Posterior vena cava (tissue), 2 donors: ENCODE measurements around the gene CLMN. TPM values are rescaled to one million over a fixed set of nuclear protein-coding genes. Genes with fewer than 3 reads are reported as not detected.
"Not testable (repeated sequence)": the region's sequence is repeated elsewhere in the genome, so short reads cannot be mapped to it uniquely, and the experiment has no call there.

ENCODE experiments used
- DNase-seq: peaks from one replicate; pipeline ENCODE4 v3.0.0-alpha.2; 2020; ENCODE audit warnings: low spot score
- intact Hi-C, 2 donors: fragments of 100-400 bp; cut with DNase I; formaldehyde crosslinking; loops; one replicate each; pipeline versions ENCODE4 v1.14.1 to v1.14.2; 2022 to 2023
- total RNA-seq, 2 donors: library from RNA; stranded (reverse); fragmentation: NEBNext Ultra II Directional; extraction: Animal tissue kit (Norgen Biotek cat#: 25700); gene quantifications; one replicate each; pipeline ENCODE4 v1.2.1, GENCODE V29; 2021
- donor health status: DM: yes; HTN: yes; CAD: no.
- donor health status: DM: yes; HTN: yes; CAD: no.

CLMN gene
- total RNA-seq, 2 donors from 2014 or later: 9.4 to 11.1 TPM

GRCh38 chr14:95215094-95215725 lies 104.5 kb downstream of the CLMN start:
- no peak for DNase-seq
- intact Hi-C loops: no loop called here

- no peak for DNase-seq
- intact Hi-C loops: no loop called here
Measured at GRCh38 chr14:95213774-95214173, 105.9 kb downstream of the CLMN start.

- no peak for DNase-seq
- intact Hi-C loops: no loop called here
Measured at GRCh38 chr14:95211721-95212504, 107.8 kb downstream of the CLMN start.

- intact Hi-C loops: no loop called here
- DNase-seq: no peak
Measured at GRCh38 chr14:95210699-95211098, 109.0 kb downstream of the CLMN start.

- intact Hi-C loops: no loop called here
- no peak for DNase-seq
Measured at GRCh38 chr14:95208598-95208997, 111.1 kb downstream of the CLMN start.

- intact Hi-C loops: no loop called here
Measured at GRCh38 chr14:95207475-95208233, 112.1 kb downstream of the CLMN start.

GRCh38 chr14:95206534-95206933 lies 113.2 kb downstream of the CLMN start:
- no peak for DNase-seq
- intact Hi-C loops: no loop called here

More at GRCh38 chr14:95207475-95208233, 112.1 kb downstream of the CLMN start:
- DNase-seq: no peak

GRCh38 chr14:95204705-95205104 lies 115.0 kb downstream of the CLMN start:
- intact Hi-C loops: no loop called here
- DNase-seq: no peak

GRCh38 chr14:95201745-95202144 lies 118.0 kb downstream of the CLMN start:
- intact Hi-C loops, DNase-seq: not testable (repeated sequence)

GRCh38 chr14:95200404-95200803 lies 119.3 kb downstream of the CLMN start:
- DNase-seq: no peak
- intact Hi-C loops: no loop called here

- intact Hi-C loops: no loop called here
- no peak for DNase-seq
Measured at GRCh38 chr14:95199298-95199983, 120.3 kb downstream of the CLMN start.

GRCh38 chr14:95198320-95198719 lies 121.4 kb downstream of the CLMN start:
- intact Hi-C loops: no loop called here
- DNase-seq: no peak

GRCh38 chr14:95197551-95197950 lies 122.2 kb downstream of the CLMN start:
- no peak for DNase-seq
- intact Hi-C loops: no loop called here

- intact Hi-C loops: no loop called here
- no peak for DNase-seq
Measured at GRCh38 chr14:95196826-95197545, 122.7 kb downstream of the CLMN start.

- no peak for DNase-seq
- intact Hi-C loops: no loop called here
Measured at GRCh38 chr14:95196268-95196667, 123.4 kb downstream of the CLMN start.

GRCh38 chr14:95195031-95195430 lies 124.7 kb downstream of the CLMN start:
- intact Hi-C loops: no loop called here
- no peak for DNase-seq

GRCh38 chr14:95193081-95193480 lies 126.6 kb downstream of the CLMN start:
- intact Hi-C loops: no loop called here

GRCh38 chr14:95192311-95192710 lies 127.4 kb downstream of the CLMN start:
- intact Hi-C loops: no loop called here
- DNase-seq: no peak

More at GRCh38 chr14:95193081-95193480, 126.6 kb downstream of the CLMN start:
- no peak for DNase-seq
